Kidney epithelial cell (primary cell): ENCODE results near the gene RBBP5. TPM values are rescaled to one million over a fixed set of nuclear protein-coding genes. Genes with fewer than 3 reads are reported as not detected.

ENCODE experiments used
- DNase-seq: peaks from one replicate; pipeline ENCODE4 v3.0.0-alpha.2; 2010; ENCODE audit warnings: low read depth
- H3K27me3 ChIP-seq: 2 replicates; pipeline ENCODE4 v1.6.0; 2011; ENCODE audit warnings: low read length; ENCODE audit not compliant: control insufficient read depth, insufficient read depth
- H3K36me3 ChIP-seq: 2 replicates; pipeline ENCODE4 v1.5.1; 2011; ENCODE audit warnings: low read length; ENCODE audit not compliant: control insufficient read depth, insufficient read depth
- H3K4me3 ChIP-seq: 2 replicates; pipeline ENCODE4 v1.5.1; 2011; ENCODE audit warnings: low read depth, mild to moderate bottlenecking, control low read depth, low read length
- CTCF ChIP-seq: IDR thresholded peaks from 2 replicates; pipeline ENCODE4 v1.5.1; 2011; ENCODE audit warnings: mild to moderate bottlenecking, moderate library complexity, low read length, control low read depth, inconsistent platforms; ENCODE audit not compliant: insufficient read depth, poor library complexity, severe bottlenecking
- total RNA-seq: library from RNA; depleted of rRNA; stranded (reverse); fragments of >200 nt; gene quantifications from 2 replicates; pipeline ENCODE4 v1.2.3, GENCODE V29; 2015

RBBP5 gene
- total RNA-seq, 1 donor from 2014 or later: 15.4 TPM

- Histone ChIP-seq H3K36me3 (no peaks in the 10 kb centered on the region), H3K4me3 (no peak overlapping the region), H3K27me3 (no peaks in the 10 kb centered on the region)
- no peak for TF ChIP-seq CTCF
- DNase-seq: no peak
These were observed 45.5 kb downstream of the RBBP5 start for GRCh38 chr1:205076245-205076761.

- Histone ChIP-seq H3K27me3 (no peaks in the 10 kb centered on the region), H3K4me3 (no peak overlapping the region), H3K36me3 (no peaks in the 10 kb centered on the region)
- TF ChIP-seq CTCF: no peak
- DNase-seq: no peak
These were observed 46.1 kb downstream of the RBBP5 start for GRCh38 chr1:205075642-205076155.

- no peaks in the 10 kb centered on the region for H3K36me3 ChIP-seq
- no peak overlapping the region for H3K4me3 ChIP-seq
- TF ChIP-seq CTCF: no peak
- H3K27me3 ChIP-seq: peaks cover 4% of the 10 kb centered on the region
- DNase-seq: no peak
These were observed 47.3 kb downstream of the RBBP5 start for GRCh38 chr1:205074513-205074912.

- no peak for TF ChIP-seq CTCF
- no peak for DNase-seq
- Histone ChIP-seq H3K27me3 (peaks cover 4% of the 10 kb centered on the region), H3K36me3 (no peaks in the 10 kb centered on the region), H3K4me3 (no peak overlapping the region)
These were observed 47.7 kb downstream of the RBBP5 start for GRCh38 chr1:205074084-205074483.

GRCh38 chr1:205073511-205073910 lies 48.3 kb downstream of the RBBP5 start:
- Histone ChIP-seq H3K4me3 (no peak overlapping the region), H3K27me3 (peaks cover 4% of the 10 kb centered on the region), H3K36me3 (no peaks in the 10 kb centered on the region)
- no peak for DNase-seq
- TF ChIP-seq CTCF: no peak

GRCh38 chr1:205072881-205073280 lies 48.9 kb downstream of the RBBP5 start:
- no peak overlapping the region for H3K4me3 ChIP-seq
- no peak for TF ChIP-seq CTCF
- peaks cover 4% of the 10 kb centered on the region for H3K27me3 ChIP-seq
- no peaks in the 10 kb centered on the region for H3K36me3 ChIP-seq
- no peak for DNase-seq
